Activated T-cell treated with anti-CD3 and anti-CD28 coated beads, Interleukin-2, amount 50 U/mL, for 72 hours (primary cell): ENCODE results near the gene MEGF9. TPM values are rescaled to one million over a fixed set of nuclear protein-coding genes. Genes with fewer than 3 reads are reported as not detected.
"Not testable (repeated sequence)": the region's sequence is repeated elsewhere in the genome, so short reads cannot be mapped to it uniquely, and the experiment has no call there.

Experiments
- ATAC-seq, 2 donors: fragments of 150-1000 bp; cut with Tn5 transposase; replicated peaks in 1 of 2; 2 replicates each; pipeline ENCODE4 v1.10.0; 2021; ENCODE audit warnings: moderate library complexity in 2 of 2, mild to moderate bottlenecking in 1 of 2
- DNase-seq, 2 donors: peaks; one replicate each; pipeline ENCODE4 v3.0.0; 2021 to 2022; ENCODE audit warnings: mixed read lengths in 1 of 2
- H3K27ac Mint-ChIP-seq: one replicate; pipeline ENCODE4 v1.8.0; 2022; ENCODE audit warnings: mild to moderate bottlenecking, moderate library complexity, mixed read lengths
- H3K27me3 Mint-ChIP-seq: one replicate; pipeline ENCODE4 v1.8.0; 2022; ENCODE audit warnings: low read depth, mixed read lengths
- H3K36me3 Mint-ChIP-seq, 2 donors: one replicate each; pipeline ENCODE4 v1.8.0; 2022; ENCODE audit warnings: mixed read lengths in 2 of 2, mild to moderate bottlenecking in 1 of 2; ENCODE audit not compliant: insufficient read depth in 2 of 2
- H3K4me1 Mint-ChIP-seq: one replicate; pipeline ENCODE4 v1.8.0; 2022; ENCODE audit warnings: low read depth, mixed read lengths
- H3K4me3 Mint-ChIP-seq, 2 donors: one replicate each; pipeline ENCODE4 v1.8.0; 2022; ENCODE audit warnings: mild to moderate bottlenecking in 2 of 2, mixed read lengths in 2 of 2, moderate library complexity in 2 of 2
- H3K9me3 Mint-ChIP-seq, 2 donors: one replicate each; pipeline ENCODE4 v1.8.0; 2022; ENCODE audit warnings: mixed read lengths in 2 of 2
- total RNA-seq, 2 donors: library from RNA; stranded (reverse); gene quantifications; one replicate each; pipeline ENCODE4 v1.2.3, GENCODE V29; 2022

Gene MEGF9
- total RNA-seq, 2 donors from 2014 or later = 5.5 to 7.4 TPM

GRCh38 chr9:120637919-120638318 is 76.4 kb downstream of the MEGF9 start:
- Mint-ChIP-seq H3K36me3 (peaks cover 8 to 11% of the 10 kb centered on the region in 2 donors), H3K27ac (no peak overlapping the region), H3K27me3 (no peaks in the 10 kb centered on the region), H3K4me3 (no peak overlapping the region), H3K4me1 (no peaks in the 10 kb centered on the region), H3K9me3 (peaks cover 9 to 14% of the 10 kb centered on the region in 2 donors)
- no peak for DNase-seq
- no peak for ATAC-seq

GRCh38 chr9:120636194-120636957 is 77.9 kb downstream of the MEGF9 start:
- DNase-seq (no peak), ATAC-seq (no peak)
- H3K9me3 Mint-ChIP-seq = peaks cover 6 to 14% of the 10 kb centered on the region in 2 donors
- no peaks in the 10 kb centered on the region for H3K27me3 Mint-ChIP-seq
- H3K4me3 Mint-ChIP-seq = no peak overlapping the region
- H3K27ac Mint-ChIP-seq = no peak overlapping the region
- peaks cover 8 to 11% of the 10 kb centered on the region in 2 donors for H3K36me3 Mint-ChIP-seq
- no peaks in the 10 kb centered on the region for H3K4me1 Mint-ChIP-seq

- H3K27me3 Mint-ChIP-seq = no peaks in the 10 kb centered on the region
- no peaks in the 10 kb centered on the region for H3K4me1 Mint-ChIP-seq
- peaks cover 6 to 14% of the 10 kb centered on the region in 2 donors for H3K9me3 Mint-ChIP-seq
- peaks cover 8 to 11% of the 10 kb centered on the region in 2 donors for H3K36me3 Mint-ChIP-seq
- no peak for DNase-seq
- no peak for ATAC-seq
- H3K4me3 Mint-ChIP-seq = no peak overlapping the region
- H3K27ac Mint-ChIP-seq = no peak overlapping the region
Observed at GRCh38 chr9:120635011-120635410, 79.3 kb downstream of the MEGF9 start.

GRCh38 chr9:120630333-120630732 is 83.9 kb downstream of the MEGF9 start:
- Mint-ChIP-seq H3K27ac (no peak overlapping the region), H3K4me3 (no peak overlapping the region), H3K9me3 (peaks cover under 1 to 9% of the 10 kb centered on the region in 2 donors), H3K4me1 (no peaks in the 10 kb centered on the region), H3K36me3 (peaks cover 3% of the 10 kb centered on the region in 2 donors), H3K27me3 (no peaks in the 10 kb centered on the region)
- DNase-seq (no peak), ATAC-seq (no peak)

- not testable (repeated sequence) for H3K27ac Mint-ChIP-seq
Observed at GRCh38 chr9:120628925-120629497, 85.3 kb downstream of the MEGF9 start.

GRCh38 chr9:120628207-120628924 is 85.9 kb downstream of the MEGF9 start:
- ATAC-seq = no peak
- no peak for DNase-seq
- Mint-ChIP-seq H3K9me3 (no peaks in the 10 kb centered on the region), H3K27ac (no peak overlapping the region), H3K4me3 (no peak overlapping the region), H3K4me1 (no peaks in the 10 kb centered on the region), H3K27me3 (no peaks in the 10 kb centered on the region), H3K36me3 (no peaks in the 10 kb centered on the region)

More at GRCh38 chr9:120628925-120629497, 85.3 kb downstream of the MEGF9 start:
- H3K4me3 Mint-ChIP-seq, ATAC-seq, H3K9me3 Mint-ChIP-seq, DNase-seq, H3K36me3 Mint-ChIP-seq, H3K27me3 Mint-ChIP-seq, H3K4me1 Mint-ChIP-seq: not testable (repeated sequence)

- Mint-ChIP-seq H3K4me1 (no peaks in the 10 kb centered on the region), H3K27ac (no peak overlapping the region), H3K36me3 (no peaks in the 10 kb centered on the region), H3K9me3 (no peaks in the 10 kb centered on the region), H3K4me3 (no peak overlapping the region), H3K27me3 (no peaks in the 10 kb centered on the region)
- no peak for DNase-seq
- ATAC-seq = no peak
Observed at GRCh38 chr9:120627073-120627472, 87.2 kb downstream of the MEGF9 start.

- no peak for ATAC-seq
- no peaks in the 10 kb centered on the region for H3K36me3 Mint-ChIP-seq
- no peak overlapping the region for H3K27ac Mint-ChIP-seq
- H3K27me3 Mint-ChIP-seq = no peaks in the 10 kb centered on the region
- H3K4me1 Mint-ChIP-seq = no peaks in the 10 kb centered on the region
- H3K4me3 Mint-ChIP-seq = no peak overlapping the region
- no peak for DNase-seq
- no peaks in the 10 kb centered on the region for H3K9me3 Mint-ChIP-seq
Observed at GRCh38 chr9:120626512-120626911, 87.8 kb downstream of the MEGF9 start.

- H3K9me3 Mint-ChIP-seq = no peaks in the 10 kb centered on the region
- no peaks in the 10 kb centered on the region for H3K36me3 Mint-ChIP-seq
- no peak for DNase-seq
- H3K4me3 Mint-ChIP-seq = no peak overlapping the region
- no peak overlapping the region for H3K27ac Mint-ChIP-seq
- no peak for ATAC-seq
- H3K4me1 Mint-ChIP-seq = no peaks in the 10 kb centered on the region
- H3K27me3 Mint-ChIP-seq = no peaks in the 10 kb centered on the region
Observed at GRCh38 chr9:120625222-120625621, 89.0 kb downstream of the MEGF9 start.

- H3K4me3 Mint-ChIP-seq = no peak overlapping the region
- no peaks in the 10 kb centered on the region for H3K36me3 Mint-ChIP-seq
- H3K9me3 Mint-ChIP-seq = no peaks in the 10 kb centered on the region
- DNase-seq = no peak
- no peaks in the 10 kb centered on the region for H3K27me3 Mint-ChIP-seq
- no peak overlapping the region for H3K27ac Mint-ChIP-seq
- ATAC-seq = no peak
- peaks cover 8% of the 10 kb centered on the region for H3K4me1 Mint-ChIP-seq
Observed at GRCh38 chr9:120622790-120623189, 91.5 kb downstream of the MEGF9 start.

GRCh38 chr9:120621941-120622340 is 92.3 kb downstream of the MEGF9 start:
- no peak for ATAC-seq
- Mint-ChIP-seq H3K27ac (no peak overlapping the region), H3K4me1 (peaks cover 14% of the 10 kb centered on the region), H3K4me3 (no peak overlapping the region), H3K27me3 (no peaks in the 10 kb centered on the region), H3K9me3 (no peaks in the 10 kb centered on the region), H3K36me3 (no peaks in the 10 kb centered on the region)
- no peak for DNase-seq

- no peaks in the 10 kb centered on the region for H3K36me3 Mint-ChIP-seq
- DNase-seq (peak; percentile 58), ATAC-seq (peak; percentile 81 to 83)
- H3K4me3 Mint-ChIP-seq = peak overlapping the region in 1 of 2 donors; percentile 22
- no peaks in the 10 kb centered on the region for H3K27me3 Mint-ChIP-seq
- no peaks in the 10 kb centered on the region for H3K9me3 Mint-ChIP-seq
- H3K4me1 Mint-ChIP-seq = peaks cover 14% of the 10 kb centered on the region
- peak overlapping the region; percentile 84 for H3K27ac Mint-ChIP-seq
Observed at GRCh38 chr9:120619751-120620655, 94.3 kb downstream of the MEGF9 start.
